ENCODE measurements around the gene AJAP1. TPM values are rescaled to one million over a fixed set of nuclear protein-coding genes. Genes with fewer than 3 reads are reported as not detected.

Gene AJAP1
- total and polyA plus RNA-seq, 2 experiments from 2014 or later, result 0.13 to 0.64 TPM

- H3K79me2 ChIP-seq, result no peaks in the 10 kb centered on the region
- TF ChIP-seq CTCF (IDR thresholded peaks at IDR 0.05; ENCODE audit: poor library complexity) (no peak), EZH2 (IDR thresholded peaks at IDR 0.05; ENCODE audit: borderline replicate concordance) (no peak), EZH2phosphoT487 (IDR thresholded peaks at IDR 0.05; ENCODE audit: low read depth, severe bottlenecking, unreplicated experiment) (no peak)
- no peaks in the 10 kb centered on the region for H3K9me3 ChIP-seq (ENCODE audit: low read depth)
- no peak overlapping the region for H2AFZ ChIP-seq
- no peak overlapping the region for H3K4me2 ChIP-seq
- H3K36me3 ChIP-seq (replicated peaks; ENCODE audit: insufficient read depth, low read depth), result no peaks in the 10 kb centered on the region
- no peaks in the 10 kb centered on the region for H3K9me2 ChIP-seq (replicated peaks; ENCODE audit: insufficient read depth)
- H3K27ac ChIP-seq, result no peak overlapping the region
- no peaks in the 10 kb centered on the region for H3K4me1 ChIP-seq (ENCODE audit: insufficient read depth)
- WGBS (ENCODE audit: low lambda C conversion rate, missing lambda C conversion rate), result 90% methylated on average over 9 of the region's 9 CpGs
- no peaks in the 10 kb centered on the region for H4K20me1 ChIP-seq (ENCODE audit: insufficient read depth, poor library complexity, severe bottlenecking)
- H3K27me3 ChIP-seq, result no peaks in the 10 kb centered on the region
- H3K4me3 ChIP-seq, result no peak overlapping the region
- DNase-seq (ENCODE audit: low spot score), result no peak
Measured at GRCh38 chr1:4681026-4681425, 26.6 kb downstream of the AJAP1 start.

- WGBS (ENCODE audit: low lambda C conversion rate, missing lambda C conversion rate), result 81% methylated on average over 2 of the region's 2 CpGs
- Histone ChIP-seq H4K20me1 (ENCODE audit: insufficient read depth, poor library complexity, severe bottlenecking) (no peaks in the 10 kb centered on the region), H3K4me2 (no peak overlapping the region), H2AFZ (no peak overlapping the region), H3K36me3 (replicated peaks; ENCODE audit: insufficient read depth, low read depth) (no peaks in the 10 kb centered on the region), H3K4me3 (no peak overlapping the region), H3K9me2 (replicated peaks; ENCODE audit: insufficient read depth) (no peaks in the 10 kb centered on the region), H3K9me3 (ENCODE audit: low read depth) (no peaks in the 10 kb centered on the region), H3K4me1 (ENCODE audit: insufficient read depth) (no peaks in the 10 kb centered on the region), H3K27me3 (no peaks in the 10 kb centered on the region), H3K27ac (no peak overlapping the region), H3K79me2 (no peaks in the 10 kb centered on the region)
- no peak for DNase-seq (ENCODE audit: low spot score)
- TF ChIP-seq EZH2 (IDR thresholded peaks at IDR 0.05; ENCODE audit: borderline replicate concordance), result no peak
Measured at GRCh38 chr1:4682607-4683220, 28.3 kb downstream of the AJAP1 start.

GRCh38 chr1:4684136-4684535, 29.7 kb downstream of the AJAP1 start:
- Histone ChIP-seq H3K9me3 (ENCODE audit: low read depth) (no peaks in the 10 kb centered on the region), H4K20me1 (ENCODE audit: insufficient read depth, poor library complexity, severe bottlenecking) (no peaks in the 10 kb centered on the region), H3K27me3 (no peaks in the 10 kb centered on the region), H3K4me2 (no peak overlapping the region), H3K4me3 (no peak overlapping the region), H2AFZ (no peak overlapping the region), H3K79me2 (no peaks in the 10 kb centered on the region), H3K27ac (no peak overlapping the region), H3K9me2 (replicated peaks; ENCODE audit: insufficient read depth) (no peaks in the 10 kb centered on the region), H3K4me1 (ENCODE audit: insufficient read depth) (no peaks in the 10 kb centered on the region), H3K36me3 (replicated peaks; ENCODE audit: insufficient read depth, low read depth) (no peaks in the 10 kb centered on the region)
- peak; percentile 47 for DNase-seq (ENCODE audit: low spot score)
- 79% methylated on average over 8 of the region's 8 CpGs for WGBS (ENCODE audit: low lambda C conversion rate, missing lambda C conversion rate)
- TF ChIP-seq EZH2 (IDR thresholded peaks at IDR 0.05; ENCODE audit: borderline replicate concordance), result no peak
- TF ChIP-seq EZH2phosphoT487 (IDR thresholded peaks at IDR 0.05; ENCODE audit: low read depth, severe bottlenecking, unreplicated experiment), result no peak
- TF ChIP-seq CTCF (IDR thresholded peaks at IDR 0.05; ENCODE audit: poor library complexity), result no peak

- TF ChIP-seq CTCF (IDR thresholded peaks at IDR 0.05; ENCODE audit: poor library complexity) (no peak), EZH2 (IDR thresholded peaks at IDR 0.05; ENCODE audit: borderline replicate concordance) (no peak), EZH2phosphoT487 (IDR thresholded peaks at IDR 0.05; ENCODE audit: low read depth, severe bottlenecking, unreplicated experiment) (no peak)
Measured at GRCh38 chr1:4684864-4685522, 30.6 kb downstream of the AJAP1 start.

More at GRCh38 chr1:4684864-4685522, 30.6 kb downstream of the AJAP1 start:
- no peak overlapping the region for H3K4me3 ChIP-seq
- no peaks in the 10 kb centered on the region for H4K20me1 ChIP-seq (ENCODE audit: insufficient read depth, poor library complexity, severe bottlenecking)
- WGBS (ENCODE audit: low lambda C conversion rate, missing lambda C conversion rate), result 61% methylated on average over 7 of the region's 7 CpGs
- no peaks in the 10 kb centered on the region for H3K4me1 ChIP-seq (ENCODE audit: insufficient read depth)
- H3K9me2 ChIP-seq (replicated peaks; ENCODE audit: insufficient read depth), result no peaks in the 10 kb centered on the region
- H3K36me3 ChIP-seq (replicated peaks; ENCODE audit: insufficient read depth, low read depth), result no peaks in the 10 kb centered on the region
- no peaks in the 10 kb centered on the region for H3K9me3 ChIP-seq (ENCODE audit: low read depth)
- DNase-seq (ENCODE audit: low spot score), result no peak
- no peaks in the 10 kb centered on the region for H3K79me2 ChIP-seq
- no peak overlapping the region for H3K4me2 ChIP-seq
- H3K27me3 ChIP-seq, result no peaks in the 10 kb centered on the region
- no peak overlapping the region for H3K27ac ChIP-seq
- H2AFZ ChIP-seq, result no peak overlapping the region
